GM18517 (cell line): Measurements from ENCODE around the gene HIVEP3.

Experiments
- ATAC-seq: cut with Tn5 transposase; IDR thresholded peaks from one replicate; pipeline ENCODE4 v1.9.1; 2021; ENCODE audit warnings: mild to moderate bottlenecking, moderate library complexity; ENCODE audit not compliant: unreplicated experiment

HIVEP3 gene

GRCh38 chr1:41716188-41717130, 202.3 kb downstream of the HIVEP3 start:
- no peak for ATAC-seq

- ATAC-seq = no peak
These were observed 203.2 kb downstream of the HIVEP3 start for GRCh38 chr1:41715441-41716095.

- no peak for ATAC-seq
These were observed 203.9 kb downstream of the HIVEP3 start for GRCh38 chr1:41714638-41715389.

- no peak for ATAC-seq
These were observed 205.0 kb downstream of the HIVEP3 start for GRCh38 chr1:41713557-41714327.

- ATAC-seq = no peak
These were observed 205.6 kb downstream of the HIVEP3 start for GRCh38 chr1:41713141-41713540.

- ATAC-seq = no peak
These were observed 206.0 kb downstream of the HIVEP3 start for GRCh38 chr1:41712695-41713094.

- no peak for ATAC-seq
These were observed 206.6 kb downstream of the HIVEP3 start for GRCh38 chr1:41712081-41712480.

- ATAC-seq = no peak
These were observed 207.1 kb downstream of the HIVEP3 start for GRCh38 chr1:41711581-41711980.

- no peak for ATAC-seq
These were observed 207.7 kb downstream of the HIVEP3 start for GRCh38 chr1:41710980-41711379.

GRCh38 chr1:41709873-41710272, 208.8 kb downstream of the HIVEP3 start:
- ATAC-seq = no peak

GRCh38 chr1:41709331-41709730, 209.4 kb downstream of the HIVEP3 start:
- ATAC-seq = no peak

GRCh38 chr1:41708332-41708731, 210.4 kb downstream of the HIVEP3 start:
- ATAC-seq = no peak

- ATAC-seq = no peak
These were observed 210.9 kb downstream of the HIVEP3 start for GRCh38 chr1:41707793-41708192.

GRCh38 chr1:41705798-41706197, 212.9 kb downstream of the HIVEP3 start:
- no peak for ATAC-seq

GRCh38 chr1:41704196-41704595, 214.5 kb downstream of the HIVEP3 start:
- no peak for ATAC-seq

GRCh38 chr1:41702771-41703170, 216.0 kb downstream of the HIVEP3 start:
- ATAC-seq = no peak

GRCh38 chr1:41700986-41701535, 217.7 kb downstream of the HIVEP3 start:
- no peak for ATAC-seq

GRCh38 chr1:41700581-41700980, 218.1 kb downstream of the HIVEP3 start:
- no peak for ATAC-seq

- ATAC-seq = no peak
These were observed 218.9 kb downstream of the HIVEP3 start for GRCh38 chr1:41699861-41700248.
